Measurements from ENCODE around the gene HAUS3. TPM values are rescaled to one million over a fixed set of nuclear protein-coding genes. Genes with fewer than 3 reads are reported as not detected.

HAUS3 gene
- total RNA-seq, 1 experiment from 2014 or later = 17.3 TPM

- no TSS peak for BruUV-seq (replicated peaks)
- DNase-seq (ENCODE audit: low read depth, low spot score) = no peak
- Histone ChIP-seq H4K20me1 (ENCODE audit: insufficient read depth) (no peaks in the 10 kb centered on the region), H2AFZ (ENCODE audit: low read depth, low read length, poor library complexity, severe bottlenecking) (no peak overlapping the region), H3K79me2 (ENCODE audit: insufficient read depth, low read length) (no peaks in the 10 kb centered on the region), H3K4me3 (replicated peaks in 1 of 2; ENCODE audit: low read depth in 1 of 2, low read length in 2 of 2) (no peak overlapping the region), H3K27me3 (ENCODE audit: insufficient read depth, low read length) (no peaks in the 10 kb centered on the region), H3K9me3 (ENCODE audit: control insufficient read depth in 1 of 2, insufficient read depth in 1 of 2, low read depth in 1 of 2, low read length in 2 of 2) (no peaks in the 10 kb centered on the region), H3K9ac (ENCODE audit: low read length) (no peak overlapping the region), H3K4me2 (ENCODE audit: low read length) (no peak overlapping the region), H3K36me3 (ENCODE audit: control insufficient read depth in 1 of 2, insufficient read depth in 2 of 2, low read length in 2 of 2) (no peaks in the 10 kb centered on the region), H3K4me1 (ENCODE audit: control insufficient read depth in 1 of 2, insufficient read depth in 2 of 2, low read length in 2 of 2) (peaks cover 6 to 14% of the 10 kb centered on the region in 2 experiments; a peak in 3 of 4 replicates), H3K9me2 (ENCODE audit: insufficient read depth) (no peaks in the 10 kb centered on the region), H3K27ac (ENCODE audit: low read depth, low read length) (no peak overlapping the region)
- CTCF ChIA-PET = no interaction called here
- POLR2A ChIA-PET = no interaction called here
- RAD21 ChIA-PET (ENCODE audit: low non-redundant PET in 1 of 2, low total read pairs in 2 of 2, uncharacterized antibody in 2 of 2, unreplicated experiment in 2 of 2) = no interaction called here
- no peak for ATAC-seq
- intact Hi-C loops (cut with micrococcal nuclease) = no loop called here
- TF ChIP-seq CTCF (IDR thresholded peaks at IDR 0.05 in 2 of 3, conservative IDR thresholded peaks at IDR 0.05 in 1 of 3; ENCODE audit: borderline replicate concordance in 1 of 3, insufficient read depth in 1 of 3, low read depth in 2 of 3, low read length in 2 of 3) = no peak
- no peak for TF ChIP-seq REST (IDR thresholded peaks at IDR 0.05; ENCODE audit: low read depth)
- TF ChIP-seq ZBTB33 (IDR thresholded peaks at IDR 0.05; ENCODE audit: extremely low read depth, insufficient replicate concordance, low read length) = no peak
Observed at GRCh38 chr4:2265113-2266110, 23.5 kb upstream of the HAUS3 start.
